Activated naive CD4-positive, alpha-beta T cell treated with anti-CD3 and anti-CD28 coated beads for 36 hours (primary cell): Measurements from ENCODE around the gene SHE. TPM values are rescaled to one million over a fixed set of nuclear protein-coding genes. Genes with fewer than 3 reads are reported as not detected.
A peak's percentile ranks its signal among the peaks of the same experiment; 100 is the strongest.

Experiments
- CTCF ChIA-PET: fragments of 350-600 bp; sonication (Branson Sonifier 250); formaldehyde crosslinking; loops from one replicate; lab custom pipeline; 2021; ENCODE audit warnings: antibody characterized with exemption; lab: Charles Lee
- DNase-seq: peaks from one replicate; pipeline ENCODE4 v3.0.0-alpha.2; 2020
- H3K27ac Mint-ChIP-seq: one replicate; pipeline ENCODE4 v1.8.0; 2021; ENCODE audit warnings: mild to moderate bottlenecking, mixed read lengths
- H3K27me3 Mint-ChIP-seq: one replicate; pipeline ENCODE4 v1.8.0; 2021; ENCODE audit warnings: low read depth, mixed read lengths
- H3K36me3 Mint-ChIP-seq: one replicate; pipeline ENCODE4 v1.8.0; 2021; ENCODE audit warnings: low read depth, mixed read lengths
- H3K4me1 Mint-ChIP-seq: one replicate; pipeline ENCODE4 v1.8.0; 2021; ENCODE audit warnings: low read depth, mixed read lengths
- H3K4me3 Mint-ChIP-seq: one replicate; pipeline ENCODE4 v1.8.0; 2021; ENCODE audit warnings: mild to moderate bottlenecking, moderate library complexity, mixed read lengths
- H3K9me3 Mint-ChIP-seq: one replicate; pipeline ENCODE4 v1.8.0; 2021; ENCODE audit warnings: mixed read lengths
- intact Hi-C: fragments of 100-400 bp; cut with micrococcal nuclease; formaldehyde crosslinking; loops from one replicate; pipeline ENCODE4 v1.15.1; 2023
- total RNA-seq, 2 experiments: library from RNA; stranded (reverse); gene quantifications; one replicate each; pipeline ENCODE4 v1.2.3, GENCODE V29; 2021

SHE gene
- total RNA-seq, 2 experiments from 2014 or later = not detected

- intact Hi-C loops = loop anchor here (1.0 to 2.0 kb wide), 2 partner anchors 21 to 33 kb away; no protein-coding TSS in a partner anchor
- H3K27me3 Mint-ChIP-seq = no peaks in the 10 kb centered on the region
- peak overlapping the region; percentile 79 for H3K27ac Mint-ChIP-seq
- CTCF ChIA-PET = interaction anchor here (0.8 to 1.0 kb wide), 3 partner anchors 10 to 37 kb away, joined by 3 to 6 read pairs (median 3); no protein-coding TSS in a partner anchor
- peaks cover 19% of the 10 kb centered on the region for H3K36me3 Mint-ChIP-seq
- peak overlapping the region; percentile 26 for H3K4me3 Mint-ChIP-seq
- no peaks in the 10 kb centered on the region for H3K9me3 Mint-ChIP-seq
- no peak for DNase-seq
- H3K4me1 Mint-ChIP-seq = peaks cover 62% of the 10 kb centered on the region
Measured at GRCh38 chr1:154440036-154440804, 62.0 kb downstream of the SHE start.

GRCh38 chr1:154436433-154436832, 65.8 kb downstream of the SHE start:
- H3K4me3 Mint-ChIP-seq = no peak overlapping the region
- intact Hi-C loops = no loop called here
- peaks cover 21% of the 10 kb centered on the region for H3K36me3 Mint-ChIP-seq
- peaks cover 54% of the 10 kb centered on the region for H3K4me1 Mint-ChIP-seq
- H3K27me3 Mint-ChIP-seq = no peaks in the 10 kb centered on the region
- no peak for DNase-seq
- H3K9me3 Mint-ChIP-seq = no peaks in the 10 kb centered on the region
- H3K27ac Mint-ChIP-seq = no peak overlapping the region
- CTCF ChIA-PET = interaction anchor here (0.7 kb wide), 1 partner anchor 80 kb away, joined by 4 read pairs; no protein-coding TSS in a partner anchor

DNA sequence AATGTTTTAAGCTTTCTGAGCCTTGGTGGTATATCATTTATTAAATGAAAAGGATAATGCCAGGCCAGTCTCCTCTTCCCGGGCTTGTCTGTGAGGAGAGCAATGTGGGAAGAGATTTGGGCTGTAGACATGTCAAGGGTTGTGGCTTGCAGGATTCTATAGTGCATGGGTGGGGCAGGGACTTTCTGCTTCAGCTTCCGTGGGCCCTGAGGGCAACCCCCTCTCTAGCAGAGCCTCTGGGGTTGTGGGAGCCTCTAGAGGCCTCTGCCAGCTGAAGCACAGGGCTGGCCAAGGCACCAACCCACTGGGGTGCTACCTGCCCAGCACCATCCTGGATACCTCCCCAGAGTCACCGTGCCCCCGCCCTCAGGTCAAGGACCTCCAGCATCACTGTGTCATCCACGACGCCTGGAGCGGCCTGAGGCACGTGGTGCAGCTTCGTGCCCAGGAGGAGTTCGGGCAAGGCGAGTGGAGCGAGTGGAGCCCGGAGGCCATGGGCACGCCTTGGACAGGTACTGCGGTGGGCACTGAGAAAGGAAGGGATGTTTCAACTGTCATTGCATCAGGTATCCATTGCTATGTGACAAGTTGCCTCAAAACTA, 66.5 kb downstream of the SHE start:
- peaks cover 53% of the 10 kb centered on the region for H3K4me1 Mint-ChIP-seq
- no peaks in the 10 kb centered on the region for H3K27me3 Mint-ChIP-seq
- DNase-seq = no peak
- H3K4me3 Mint-ChIP-seq = no peak overlapping the region
- intact Hi-C loops = no loop called here
- peaks cover 20% of the 10 kb centered on the region for H3K36me3 Mint-ChIP-seq
- CTCF ChIA-PET = interaction anchor here (0.7 kb wide), 1 partner anchor 81 kb away, joined by 4 read pairs; no protein-coding TSS in a partner anchor
- H3K27ac Mint-ChIP-seq = no peak overlapping the region
- no peaks in the 10 kb centered on the region for H3K9me3 Mint-ChIP-seq

GRCh38 chr1:154434346-154435085, 67.7 kb downstream of the SHE start:
- Mint-ChIP-seq H3K4me3 (no peak overlapping the region), H3K9me3 (no peaks in the 10 kb centered on the region), H3K36me3 (peaks cover 21% of the 10 kb centered on the region), H3K27me3 (no peaks in the 10 kb centered on the region), H3K4me1 (peaks cover 50% of the 10 kb centered on the region), H3K27ac (no peak overlapping the region)
- DNase-seq = no peak
- intact Hi-C loops = no loop called here
- CTCF ChIA-PET = interaction anchor here (0.6 kb wide), 1 partner anchor 19 kb away, joined by 3 read pairs; no protein-coding TSS in a partner anchor

DNA sequence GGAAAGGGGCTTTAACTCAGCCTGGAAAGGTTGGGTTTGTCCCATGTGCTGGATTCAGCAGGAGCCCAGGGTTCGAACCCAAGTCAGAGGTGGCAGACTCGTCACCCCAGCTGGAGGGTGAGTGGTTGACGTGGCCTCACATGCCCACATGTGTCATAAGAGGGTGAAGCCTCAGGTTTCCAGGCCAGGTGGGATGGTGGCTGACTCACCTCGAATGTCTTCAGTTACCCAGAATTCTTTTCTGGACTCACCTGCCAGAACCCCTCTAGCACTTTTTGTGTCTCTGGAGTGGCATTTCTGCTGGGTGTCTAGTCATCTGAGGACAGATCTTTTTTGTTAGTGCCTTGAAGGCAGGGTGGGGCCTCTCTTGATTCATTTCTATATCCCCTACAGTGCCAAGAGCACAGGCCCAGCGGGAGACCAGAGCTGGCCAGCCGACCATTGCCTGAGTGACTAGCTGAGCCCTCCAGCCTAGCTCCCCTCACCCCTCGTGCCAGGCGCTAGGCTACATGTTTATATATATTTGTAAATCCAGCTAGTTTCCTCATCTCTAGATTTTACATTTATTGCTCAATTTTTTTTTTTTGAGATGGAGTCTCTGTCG, 68.9 kb downstream of the SHE start:
- Mint-ChIP-seq H3K27me3 (no peaks in the 10 kb centered on the region), H3K27ac (no peak overlapping the region), H3K4me3 (no peak overlapping the region), H3K9me3 (no peaks in the 10 kb centered on the region), H3K36me3 (peaks cover 21% of the 10 kb centered on the region), H3K4me1 (peaks cover 42% of the 10 kb centered on the region)
- intact Hi-C loops = no loop called here
- CTCF ChIA-PET = no interaction called here
- DNase-seq = peak; percentile 58

DNA sequence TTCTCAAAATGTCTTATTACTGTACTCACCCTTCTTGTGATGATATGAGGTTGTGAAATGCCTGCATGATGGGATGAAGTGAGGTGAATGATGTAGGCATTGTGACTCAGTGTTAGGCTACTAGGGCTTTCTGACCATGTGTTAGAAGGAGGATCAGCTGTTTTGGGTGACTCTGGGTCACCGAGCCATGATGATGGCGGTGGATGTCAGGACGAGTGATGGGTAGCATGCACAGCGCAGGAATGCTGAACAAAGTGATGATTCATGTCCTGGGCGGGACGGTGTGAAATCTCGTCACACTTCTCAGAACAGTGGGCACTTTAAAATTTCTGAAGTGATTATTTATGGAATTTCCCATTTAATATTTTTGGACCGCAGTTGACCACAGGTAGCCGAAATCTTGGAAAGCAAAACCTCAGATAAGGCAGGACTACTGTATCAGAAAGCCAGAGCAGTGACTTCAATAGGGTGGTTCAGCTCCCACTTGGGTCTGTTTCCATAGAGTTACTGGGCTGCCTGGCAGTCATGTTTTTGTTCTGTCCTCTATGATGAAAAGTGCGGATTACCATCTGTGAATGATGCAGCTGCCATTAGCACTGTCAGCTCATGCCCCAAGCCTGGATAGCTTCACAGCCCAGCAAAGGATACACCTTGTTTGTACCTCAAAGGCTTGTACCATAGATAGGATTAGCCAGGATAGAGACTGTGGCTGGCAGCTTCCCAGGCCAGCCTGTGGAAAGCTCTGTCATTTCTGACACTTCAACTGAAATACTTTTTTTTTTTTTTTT, 70.4 kb downstream of the SHE start:
- no peak overlapping the region for H3K27ac Mint-ChIP-seq
- peaks cover 45% of the 10 kb centered on the region for H3K4me1 Mint-ChIP-seq
- H3K36me3 Mint-ChIP-seq = peaks cover 17% of the 10 kb centered on the region
- no peaks in the 10 kb centered on the region for H3K27me3 Mint-ChIP-seq
- intact Hi-C loops = no loop called here
- H3K9me3 Mint-ChIP-seq = no peaks in the 10 kb centered on the region
- peak; percentile 66 for DNase-seq
- H3K4me3 Mint-ChIP-seq = no peak overlapping the region
- CTCF ChIA-PET = interaction anchor here (1.0 to 1.1 kb wide), 2 partner anchors 9 to 28 kb away, joined by 3 to 4 read pairs; no protein-coding TSS in a partner anchor

DNA sequence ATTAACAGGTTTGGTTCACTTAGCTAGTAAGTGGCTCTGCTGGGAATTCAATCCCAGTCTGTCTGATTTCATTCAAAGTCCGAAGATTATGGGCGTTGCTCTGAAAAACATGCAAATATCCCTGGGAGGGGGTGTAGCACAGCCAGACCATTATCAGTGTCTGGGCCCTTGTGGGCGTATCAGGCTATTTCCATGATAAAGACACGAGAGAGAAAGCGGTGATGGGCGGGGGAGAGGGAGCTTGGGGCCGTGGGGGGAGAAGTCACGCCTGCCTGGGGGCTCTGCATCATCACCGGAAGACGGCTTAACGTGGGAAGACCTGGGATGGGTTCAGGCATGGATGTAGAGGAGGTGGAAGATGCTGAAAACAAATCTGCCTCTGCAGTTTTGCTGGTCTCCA, 71.3 kb downstream of the SHE start:
- no peak for DNase-seq
- H3K9me3 Mint-ChIP-seq = no peaks in the 10 kb centered on the region
- H3K36me3 Mint-ChIP-seq = peaks cover 15% of the 10 kb centered on the region
- intact Hi-C loops = no loop called here
- peak overlapping the region; percentile 50 for H3K27ac Mint-ChIP-seq
- CTCF ChIA-PET = interaction anchor here (1.0 kb wide), 2 partner anchors 9 to 13 kb away, joined by 3 read pairs; no protein-coding TSS in a partner anchor
- H3K27me3 Mint-ChIP-seq = no peaks in the 10 kb centered on the region
- peaks cover 50% of the 10 kb centered on the region for H3K4me1 Mint-ChIP-seq
- no peak overlapping the region for H3K4me3 Mint-ChIP-seq

DNA sequence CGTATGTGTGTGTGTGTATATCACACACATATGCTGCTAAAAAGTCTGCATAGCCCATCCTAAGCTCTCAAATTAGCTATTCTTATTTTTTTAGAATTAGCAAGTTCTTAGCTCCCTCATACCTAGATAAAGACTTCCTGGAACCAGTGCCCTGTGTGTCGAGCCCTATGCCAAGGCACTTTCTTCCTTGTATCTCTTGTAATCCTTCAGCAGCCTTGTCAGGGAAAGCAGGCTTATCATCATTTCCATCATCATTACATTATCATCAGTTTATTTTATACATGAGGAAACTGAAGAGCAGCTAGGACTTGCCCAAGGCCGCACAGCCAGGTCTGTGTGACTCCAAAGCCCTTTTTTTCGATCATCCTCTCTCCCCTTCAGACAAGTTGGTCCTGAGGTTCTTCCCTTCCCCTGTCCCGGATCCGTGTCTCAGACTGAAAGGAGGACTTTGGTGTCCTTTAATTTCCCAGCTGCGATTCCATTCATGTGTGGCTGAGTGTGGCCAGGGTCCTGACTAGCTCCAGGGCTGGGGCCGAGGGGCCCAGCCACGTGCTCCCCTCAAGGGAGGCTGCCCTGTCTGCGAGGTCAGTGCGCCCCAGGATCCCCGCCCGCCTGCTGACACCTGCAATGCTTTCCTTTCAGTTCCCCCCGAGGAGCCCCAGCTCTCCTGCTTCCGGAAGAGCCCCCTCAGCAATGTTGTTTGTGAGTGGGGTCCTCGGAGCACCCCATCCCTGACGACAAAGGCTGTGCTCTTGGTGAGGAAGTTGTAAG, 72.2 kb downstream of the SHE start:
- no peak for DNase-seq
- Mint-ChIP-seq H3K36me3 (peaks cover 16% of the 10 kb centered on the region), H3K27me3 (no peaks in the 10 kb centered on the region), H3K27ac (no peak overlapping the region), H3K4me1 (peaks cover 56% of the 10 kb centered on the region), H3K4me3 (no peak overlapping the region), H3K9me3 (no peaks in the 10 kb centered on the region)
- intact Hi-C loops = no loop called here
- CTCF ChIA-PET = interaction anchor here (1.0 to 1.6 kb wide), 3 partner anchors 10 to 24 kb away, joined by 3 to 7 read pairs (median 3); no protein-coding TSS in a partner anchor

Other genes with a start within 250 kb of the SHE start
- gene HAX1, start 229.8 kb downstream of the SHE start, total RNA-seq = 100 to 1,000 TPM; 204 to 219 TPM
- gene AQP10, start 181.3 kb downstream of the SHE start, total RNA-seq = not detected
- 10 to 100 TPM; 28.2 to 28.7 TPM for gene ATP8B2, start 176.9 kb downstream of the SHE start, total RNA-seq
- gene IL6R, start 97.1 kb downstream of the SHE start, total RNA-seq = 10 to 100 TPM; 17.3 to 25.9 TPM
- not detected for gene TDRD10, start 193 bp downstream of the SHE start, total RNA-seq
- gene UBE2Q1, start 56.2 kb upstream of the SHE start, total RNA-seq = 10 to 100 TPM; 79.2 to 84.6 TPM
- not detected for gene CHRNB2, start 65.4 kb upstream of the SHE start, total RNA-seq
- 100 to 1,000 TPM; 301 to 313 TPM for gene ADAR, start 105.8 kb upstream of the SHE start, total RNA-seq